Fibroblast of skin of scalp (primary cell): Measurements from ENCODE around the gene ITCH. TPM values are rescaled to one million over a fixed set of nuclear protein-coding genes. Genes with fewer than 3 reads are reported as not detected.
"Not testable (repeated sequence)": the region's sequence is repeated elsewhere in the genome, so short reads cannot be mapped to it uniquely, and the experiment has no call there.

Source experiments
- DNase-seq: peaks from one replicate; pipeline ENCODE4 v3.0.0-alpha.2; 2013
- polyA plus RNA-seq, 2 experiments: library from polyadenylated mRNA; unstranded; fragments of 120-200 nt; gene quantifications; one replicate each; pipeline ENCODE4 v1.2.1, GENCODE V29; 2013; ENCODE audit not compliant: insufficient read length in 2 of 2

Gene ITCH
- polyA plus RNA-seq (2013, experiment 1 of 2; ENCODE audit: insufficient read length), result 40.7 TPM
- 52.2 TPM for polyA plus RNA-seq (2013, experiment 2 of 2; ENCODE audit: insufficient read length)

DNA sequence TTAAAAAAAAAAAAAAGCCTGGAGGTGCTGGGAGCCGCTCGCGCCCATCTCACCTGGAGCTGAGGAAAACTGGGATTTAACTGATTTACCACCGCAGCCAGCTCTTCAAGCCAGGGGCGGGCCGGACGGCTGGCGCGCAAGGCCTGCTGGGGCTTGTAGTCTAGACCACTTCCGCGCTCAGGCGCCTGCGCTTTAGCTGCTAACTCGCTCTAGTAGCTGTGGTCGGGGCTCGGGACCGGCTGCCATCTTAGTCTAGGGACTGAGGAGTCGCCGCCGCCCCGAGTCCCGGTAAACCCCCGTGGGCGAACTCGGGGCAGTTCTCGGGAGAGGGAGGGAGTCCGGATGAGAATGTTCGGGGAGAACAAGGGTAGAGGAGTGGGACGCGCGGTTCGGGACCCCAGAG lies at the start of gene ITCH:
ITCH (plus strand) TSS at position 212 of the 403 bp plus-strand sequence. CDS start 30,539 bp downstream, outside the sequence.
- peak; percentile 95 for DNase-seq

DNA sequence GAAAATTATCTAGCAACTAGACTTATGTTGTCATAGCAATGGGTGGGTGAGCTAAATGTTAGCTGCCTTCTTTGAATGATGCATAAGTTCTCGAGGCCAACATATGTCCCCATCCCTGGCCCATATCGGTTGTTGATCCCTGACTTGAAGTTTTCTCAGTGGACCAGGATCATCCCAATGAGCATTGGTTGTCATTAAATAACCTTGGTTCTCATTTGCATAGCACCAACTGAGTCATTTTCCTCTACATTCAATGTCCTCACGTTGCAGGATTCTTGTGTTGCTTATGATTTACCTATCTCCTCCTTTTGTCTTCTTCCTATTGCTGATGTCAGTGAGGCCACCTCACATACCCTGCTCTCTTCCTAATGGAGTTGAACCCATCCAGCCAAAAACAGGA lies 47.8 kb upstream of the ITCH start:
- DNase-seq, result no peak

DNA sequence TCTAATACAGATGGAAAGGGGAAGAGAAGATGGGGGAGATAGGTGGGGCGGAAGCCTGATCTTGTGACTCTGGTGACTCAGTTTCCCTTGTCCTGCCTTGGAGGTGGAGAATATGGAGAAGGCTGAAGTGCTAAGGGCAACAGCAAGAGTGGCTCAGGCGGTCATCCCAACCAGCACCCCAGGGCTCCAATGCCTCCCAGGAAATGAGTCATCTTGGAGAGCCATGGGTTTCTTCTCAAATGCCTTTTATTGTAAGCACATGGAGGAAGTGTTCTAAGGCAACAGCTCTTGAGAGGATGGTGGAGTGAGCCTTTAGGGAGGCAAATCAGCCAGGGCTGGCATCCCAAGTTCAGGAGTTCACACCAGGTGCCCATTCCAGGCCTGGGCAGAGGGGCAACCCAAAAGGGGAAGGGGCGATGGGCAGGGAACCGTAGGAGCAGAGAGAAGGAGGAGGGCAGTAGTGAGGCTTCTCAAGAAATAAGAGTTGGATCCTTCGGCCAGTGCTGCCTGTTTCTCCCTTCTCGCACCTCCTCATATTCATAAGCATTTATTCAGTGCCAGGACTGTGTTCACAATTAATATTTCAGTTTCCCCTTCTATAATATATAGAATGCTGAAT lies 46.8 kb upstream of the ITCH start:
- DNase-seq, result peak; percentile 36

DNA sequence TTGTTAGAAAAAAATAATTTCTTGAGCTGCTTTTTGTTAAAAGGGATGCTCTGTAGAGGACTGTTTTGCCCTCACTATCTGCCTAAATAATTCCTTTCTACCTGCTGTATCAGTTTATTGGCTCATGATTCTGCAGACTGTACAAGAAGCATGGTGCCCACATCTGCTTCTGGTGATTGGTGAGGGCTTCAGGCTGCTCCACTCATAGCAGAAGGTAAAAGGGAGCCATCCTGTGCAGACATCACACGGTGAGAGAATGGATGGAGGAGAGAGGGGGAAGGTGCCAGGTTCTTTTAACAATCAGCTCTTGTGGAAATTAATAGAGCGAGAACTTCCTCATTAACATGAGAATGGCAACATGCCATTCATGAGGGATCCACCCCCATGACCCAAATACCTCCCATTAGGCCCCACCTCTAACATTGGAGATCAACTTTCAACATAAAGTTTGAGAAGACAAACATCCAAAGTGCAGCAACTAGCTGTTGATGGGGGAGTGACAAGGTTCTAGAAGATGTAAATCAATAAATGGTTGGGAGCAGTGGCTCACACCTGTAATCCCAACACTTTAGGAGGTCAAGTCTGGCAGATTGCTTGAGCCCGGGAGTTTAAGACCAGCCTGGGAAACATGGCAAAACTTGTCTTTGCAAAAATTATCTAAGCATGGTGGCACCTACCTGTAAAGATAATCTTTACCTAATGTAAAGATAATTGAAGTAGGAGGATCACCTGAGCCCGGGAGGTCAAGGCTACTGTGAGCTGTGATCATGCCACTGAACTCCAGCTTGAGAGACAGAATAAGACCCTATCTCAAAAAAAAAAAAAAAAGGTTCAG lies 44.2 kb upstream of the ITCH start:
- DNase-seq, result no peak

DNA sequence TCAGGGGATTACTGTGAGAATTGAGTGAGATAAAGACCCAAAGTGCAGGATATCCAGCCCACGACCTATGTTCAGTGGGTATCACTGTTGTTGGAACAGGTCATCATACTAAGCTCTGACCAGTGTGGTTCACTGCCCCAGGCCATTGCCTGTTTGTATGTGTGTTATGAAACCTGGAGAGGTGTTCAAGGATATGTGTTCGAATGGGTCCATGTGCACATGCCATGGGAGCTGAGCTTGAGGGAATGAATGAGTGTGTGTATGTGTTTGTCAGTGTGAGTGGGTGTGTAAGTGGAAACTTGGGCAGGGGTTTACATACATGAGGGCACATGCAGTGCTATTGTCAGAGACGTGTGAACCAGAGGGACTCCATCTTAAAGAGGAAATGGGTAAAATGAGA lies 42.2 kb upstream of the ITCH start:
- no peak for DNase-seq

DNA sequence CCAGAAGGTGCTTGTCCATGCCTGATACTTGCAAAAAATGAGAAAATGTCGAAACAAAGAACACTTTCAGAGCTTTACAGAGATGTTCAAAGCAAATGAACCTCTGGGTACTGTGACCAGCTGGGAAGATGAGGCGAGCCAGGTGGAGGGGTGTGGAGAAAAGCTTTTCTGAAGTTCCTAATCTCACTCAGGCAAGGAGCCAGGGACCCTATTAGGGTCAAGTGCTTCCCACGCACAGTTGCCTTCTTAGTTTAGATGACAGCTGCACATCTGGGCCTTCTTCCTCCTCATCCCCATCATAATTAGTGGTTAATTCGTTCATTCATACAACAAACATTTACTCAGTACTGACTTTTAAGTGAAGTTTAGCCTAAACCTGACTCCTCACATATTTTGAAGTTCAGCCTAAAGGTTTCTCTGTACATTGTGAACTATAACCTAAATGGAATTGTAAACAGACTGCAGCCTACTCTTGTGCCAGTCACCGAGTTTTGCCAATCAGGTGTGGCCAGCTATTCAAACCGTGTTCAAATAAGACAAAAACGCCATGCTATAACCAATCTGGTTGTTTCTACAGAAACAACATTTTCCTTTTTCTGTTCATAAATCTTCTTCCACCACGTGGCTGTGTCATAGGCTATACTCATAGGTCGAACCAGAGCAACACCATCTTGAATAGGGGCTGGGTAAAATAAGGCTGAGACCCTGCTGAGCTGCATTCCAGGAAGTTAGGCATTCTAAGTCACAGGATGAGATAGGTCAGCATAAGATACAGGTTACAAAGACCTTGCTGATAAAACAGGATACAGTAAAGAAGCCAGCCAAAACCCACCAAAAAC lies 40.6 kb upstream of the ITCH start:
- DNase-seq, result no peak

DNA sequence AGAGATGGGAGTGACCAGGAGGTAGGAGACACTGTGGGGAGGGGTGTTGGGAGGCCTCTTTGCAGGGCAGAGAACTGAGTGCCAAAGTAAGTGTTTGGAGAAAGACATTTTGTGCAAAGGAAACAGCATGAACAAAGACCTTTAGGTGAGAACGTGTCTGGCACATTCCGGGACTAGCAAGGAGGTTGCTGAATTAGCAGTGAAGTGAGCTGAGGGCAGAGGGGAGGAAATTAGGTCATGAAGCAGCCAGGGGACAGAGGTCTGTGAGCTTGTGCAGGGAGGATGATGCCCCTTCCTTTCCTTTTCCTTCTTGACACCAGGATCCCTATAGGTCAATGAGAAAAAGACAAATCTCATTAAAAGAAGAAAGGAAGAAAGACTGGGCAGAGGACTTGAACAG lies 38.5 kb upstream of the ITCH start:
- DNase-seq, result no peak

DNA sequence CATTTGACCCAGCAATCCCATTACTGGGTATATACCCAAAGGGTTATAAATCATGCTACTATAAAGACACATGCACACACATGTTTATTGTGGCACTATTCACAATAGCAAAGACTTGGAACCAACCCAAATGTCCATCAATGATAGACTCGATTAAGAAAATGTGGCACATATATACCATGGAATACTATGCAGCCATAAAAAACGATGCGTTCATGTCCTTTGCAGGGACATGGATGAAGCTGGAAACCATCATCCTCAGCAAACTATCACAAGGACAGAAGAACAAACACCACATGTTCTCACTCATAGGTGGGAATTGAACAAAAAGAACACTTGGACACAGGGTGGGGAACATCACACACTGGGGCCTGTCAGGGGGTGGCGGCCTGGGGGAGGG lies 34.9 kb upstream of the ITCH start:
- not testable (repeated sequence) for DNase-seq

DNA sequence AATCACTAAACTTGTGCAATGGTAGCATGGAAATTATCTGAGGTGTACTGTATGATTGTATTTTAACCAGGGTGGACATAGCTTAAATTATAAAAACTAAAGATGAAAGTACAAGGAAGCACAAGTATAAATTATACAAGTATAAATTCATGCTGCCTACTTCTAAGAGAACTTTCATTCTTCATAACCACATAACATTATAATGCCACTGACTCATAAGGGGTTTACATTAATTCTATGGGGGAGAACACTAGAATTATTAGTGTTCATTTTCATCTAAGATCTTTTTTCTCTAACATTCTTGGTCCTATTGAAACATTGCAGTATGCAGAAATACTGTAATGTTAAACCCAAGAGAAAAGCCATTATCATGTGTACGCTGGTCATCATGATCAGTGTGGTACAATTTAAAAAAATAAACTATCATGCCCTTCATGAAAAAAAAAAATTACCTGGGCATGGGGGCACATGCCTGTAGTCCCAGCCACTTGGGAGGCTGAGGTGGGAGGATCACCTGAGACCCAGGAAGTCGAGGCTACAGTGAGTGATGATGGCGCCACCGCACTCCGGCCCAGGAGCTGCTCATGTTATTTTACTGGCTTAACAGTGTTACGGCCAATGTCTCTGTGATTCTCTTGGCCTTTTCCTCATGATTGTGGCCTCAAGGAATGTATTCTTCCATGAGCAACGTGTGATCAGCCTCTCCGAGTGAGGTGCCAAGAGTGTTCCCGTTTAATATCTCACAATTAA lies 34.0 kb upstream of the ITCH start:
- peak; percentile 30 for DNase-seq

DNA sequence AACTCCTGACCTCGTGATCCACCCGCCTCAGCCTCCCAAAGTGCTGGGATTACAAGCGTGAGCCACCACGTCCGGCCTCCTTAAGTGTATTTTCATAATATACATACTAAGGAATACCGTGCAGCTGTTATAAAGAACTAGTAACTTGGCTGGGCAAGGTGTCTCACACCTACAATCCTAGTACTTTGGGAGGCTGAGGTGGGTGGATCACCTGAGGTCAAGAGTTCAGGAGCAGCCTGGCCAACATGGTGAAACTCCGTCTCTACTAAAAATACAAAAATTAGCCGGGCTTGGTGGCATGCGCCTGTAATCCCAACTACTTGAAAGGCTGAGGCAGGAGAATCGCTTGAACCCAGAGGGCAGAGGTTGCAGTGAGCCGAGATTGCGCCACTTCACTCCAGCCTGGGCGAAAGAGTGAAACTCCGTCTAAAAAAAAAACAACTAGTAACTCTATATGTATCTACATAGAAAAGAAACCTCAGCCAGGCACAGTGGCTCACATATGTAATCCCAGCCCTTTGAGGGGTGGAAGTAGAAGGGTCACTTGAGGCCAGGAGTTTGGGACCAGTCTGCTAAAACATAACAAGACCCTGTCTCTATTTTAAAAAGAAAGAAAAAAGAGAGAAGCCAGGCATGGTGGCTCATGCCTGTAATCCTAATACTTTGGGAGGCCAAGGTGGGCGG lies 32.1 kb upstream of the ITCH start:
- DNase-seq, result not testable (repeated sequence)

DNA sequence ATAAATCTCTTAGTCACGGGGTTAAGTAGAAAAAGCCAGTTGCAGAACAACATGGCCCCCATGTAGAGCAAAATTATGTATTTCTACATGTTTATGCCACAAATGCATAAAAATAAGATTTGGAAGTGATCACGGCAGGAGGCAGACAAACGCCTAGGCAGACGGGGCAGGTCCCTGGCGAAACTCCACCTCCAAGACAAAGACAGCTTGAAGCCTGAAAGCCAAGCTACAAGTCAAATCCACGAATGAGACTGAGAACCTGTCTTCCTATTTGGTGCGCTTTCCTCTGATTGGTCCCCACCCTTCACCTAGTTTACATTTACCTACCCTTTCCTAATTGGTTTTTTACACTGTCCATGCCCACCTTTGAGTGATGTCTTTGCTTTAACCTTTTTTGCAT lies 31.2 kb upstream of the ITCH start:
- no peak for DNase-seq

DNA sequence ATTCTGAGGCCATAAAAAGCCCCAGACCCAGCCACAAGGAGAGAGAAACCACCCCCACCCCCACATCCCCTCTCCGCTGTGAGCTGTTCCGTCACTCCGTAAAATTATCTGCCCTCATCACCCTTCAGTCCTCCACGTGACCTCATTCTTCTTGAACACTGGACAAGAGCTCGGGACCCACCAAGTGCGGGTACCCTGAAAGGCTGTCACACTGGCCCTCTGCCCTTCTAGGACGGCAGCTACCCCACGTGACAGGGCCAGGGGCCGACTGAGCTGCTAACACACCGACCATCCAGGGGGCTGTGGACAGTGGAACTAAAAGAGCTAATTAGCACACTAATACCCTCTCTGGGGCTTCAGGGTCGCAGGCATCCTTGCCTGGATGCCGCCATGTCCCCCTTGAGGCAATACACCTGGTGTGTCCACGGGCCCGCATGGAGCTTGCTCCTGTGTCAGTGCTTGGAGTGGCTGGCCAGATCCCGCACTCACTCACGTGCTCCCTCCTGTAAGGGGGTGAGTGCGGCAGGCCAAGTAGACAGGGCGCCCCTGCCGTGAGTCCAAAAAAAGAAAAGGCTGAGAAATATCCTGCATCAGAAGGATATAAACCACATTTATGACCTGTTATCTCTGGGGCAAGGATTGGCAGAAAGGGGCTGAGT lies 30.7 kb upstream of the ITCH start:
- DNase-seq, result no peak

DNA sequence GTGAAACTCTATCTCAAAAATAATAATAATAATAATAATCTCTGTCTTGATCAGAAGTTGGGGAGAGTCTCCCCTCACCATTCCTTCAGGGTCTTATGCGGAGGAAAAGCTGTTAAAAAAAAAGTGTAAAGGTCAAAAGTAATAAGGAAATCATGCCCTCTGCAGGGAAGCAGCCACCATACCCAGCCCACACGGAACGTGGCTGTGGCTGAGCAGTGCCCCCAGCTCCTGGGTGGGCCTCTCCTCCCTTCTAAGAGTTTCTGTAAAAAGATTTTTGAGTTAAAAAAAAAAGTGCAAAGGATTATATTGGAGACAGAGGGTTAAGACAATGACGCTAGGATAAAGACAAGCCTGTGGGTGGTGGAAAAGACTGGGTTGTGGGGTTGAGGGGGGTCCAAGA lies 29.3 kb upstream of the ITCH start:
- no peak for DNase-seq

DNA sequence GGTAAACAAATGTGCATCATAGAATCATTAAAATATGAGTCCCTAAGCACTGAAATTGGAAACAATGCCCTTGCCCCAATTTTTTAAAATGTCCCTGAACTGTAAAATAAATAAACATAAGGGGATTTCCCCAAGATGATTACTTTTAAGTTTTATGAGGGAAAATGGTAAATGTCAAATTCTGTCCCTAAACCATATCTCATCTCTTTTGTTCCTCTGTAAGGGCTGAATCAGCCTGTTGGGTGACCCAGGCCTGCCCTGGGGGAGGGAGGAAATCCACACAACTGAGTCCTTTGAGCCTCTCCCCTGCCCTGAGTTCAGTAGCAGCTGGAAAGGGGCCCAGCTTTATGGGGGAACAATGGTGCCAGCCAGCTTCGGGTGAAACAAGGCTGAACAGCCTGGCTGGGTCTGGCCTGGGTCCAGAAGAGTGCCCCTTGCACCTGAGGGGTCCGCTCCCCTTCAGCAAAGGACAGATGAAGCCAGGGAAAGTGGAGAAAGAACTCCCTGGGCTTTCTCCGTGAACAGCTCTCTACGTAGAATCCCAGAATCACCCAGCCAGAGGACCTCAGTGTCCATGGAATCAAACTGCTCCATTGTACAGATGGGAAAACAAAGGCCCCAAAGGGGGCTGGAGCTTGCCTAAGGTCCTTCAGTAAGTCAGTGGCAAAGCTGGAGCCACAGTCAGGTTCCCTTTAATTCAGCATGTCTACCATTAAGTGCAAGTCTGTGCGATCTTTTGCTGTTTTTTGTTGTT lies 28.2 kb upstream of the ITCH start:
- DNase-seq, result no peak

DNA sequence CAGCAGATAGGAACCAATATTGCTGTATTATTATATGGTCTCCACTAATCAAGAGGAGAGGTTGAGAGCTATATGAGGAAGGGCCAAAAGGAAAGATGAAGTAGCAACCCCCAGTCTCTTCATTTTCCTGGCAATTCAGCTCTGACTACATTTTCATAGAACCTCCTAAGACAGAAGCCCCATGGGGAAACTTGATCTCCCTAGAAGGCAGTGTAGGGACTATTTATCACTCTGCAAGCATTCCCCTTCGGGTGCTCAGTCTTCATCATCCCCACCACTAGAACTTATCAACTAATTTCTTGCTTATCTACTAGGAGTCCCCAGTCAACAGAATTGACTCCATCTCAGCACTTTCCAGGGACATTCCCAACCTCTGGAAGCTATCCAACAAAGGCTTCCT lies 25.5 kb upstream of the ITCH start:
- no peak for DNase-seq

DNA sequence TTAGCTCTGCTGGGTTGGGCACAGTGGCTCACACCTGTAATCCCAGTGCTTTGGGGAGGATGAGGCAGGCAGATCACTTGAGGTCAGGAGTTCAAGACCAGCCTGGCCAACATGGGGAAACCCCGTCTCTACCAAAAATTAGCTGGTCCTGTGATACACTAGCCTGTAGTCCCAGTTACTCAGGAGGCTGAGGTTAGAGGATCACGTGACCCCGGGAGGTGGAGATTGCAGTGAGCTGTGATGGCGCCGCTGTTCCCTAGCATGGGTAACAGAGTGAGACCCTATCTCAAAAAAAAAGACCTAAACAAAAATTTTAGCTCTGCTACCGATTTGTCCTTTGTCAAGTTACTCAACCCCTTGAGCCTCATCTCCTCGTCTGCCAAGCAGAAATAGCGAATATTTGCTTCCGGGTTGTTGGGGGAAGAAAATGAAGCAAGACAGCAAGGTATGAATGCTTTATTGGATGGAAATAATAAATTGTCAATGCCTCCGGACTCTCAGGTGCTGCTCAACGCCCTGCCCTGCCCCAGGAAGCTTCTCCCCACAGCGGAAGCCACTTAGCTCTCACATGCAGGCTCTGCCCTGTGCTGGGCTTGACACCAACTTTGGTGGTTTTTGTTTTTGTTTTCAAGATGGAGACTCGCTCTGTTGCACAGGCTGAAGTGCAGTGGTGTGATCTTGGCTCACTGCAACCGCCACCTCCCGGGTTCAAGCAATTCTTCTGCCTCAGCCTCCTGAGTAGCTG lies 24.9 kb upstream of the ITCH start:
- DNase-seq, result no peak

DNA sequence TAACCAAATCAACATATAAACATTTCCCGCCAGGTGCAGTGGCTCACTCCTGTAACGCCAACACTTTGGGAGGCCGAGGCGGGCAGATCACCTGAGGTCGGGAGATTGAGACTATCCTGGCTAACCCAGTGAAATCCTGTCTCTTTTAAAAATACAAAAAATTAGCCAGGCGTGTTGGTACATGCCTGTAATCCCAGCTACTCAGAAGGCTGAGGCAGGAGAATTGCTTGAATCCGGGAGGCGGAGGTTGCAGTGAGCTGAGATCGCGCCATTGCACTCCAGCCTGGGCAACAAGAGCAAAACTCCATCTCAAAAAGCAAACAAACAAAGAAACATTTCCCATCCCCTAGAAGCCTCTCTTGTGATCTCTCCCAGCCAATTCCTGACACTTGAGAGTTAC lies 22.3 kb upstream of the ITCH start:
- DNase-seq, result not testable (repeated sequence)

DNA sequence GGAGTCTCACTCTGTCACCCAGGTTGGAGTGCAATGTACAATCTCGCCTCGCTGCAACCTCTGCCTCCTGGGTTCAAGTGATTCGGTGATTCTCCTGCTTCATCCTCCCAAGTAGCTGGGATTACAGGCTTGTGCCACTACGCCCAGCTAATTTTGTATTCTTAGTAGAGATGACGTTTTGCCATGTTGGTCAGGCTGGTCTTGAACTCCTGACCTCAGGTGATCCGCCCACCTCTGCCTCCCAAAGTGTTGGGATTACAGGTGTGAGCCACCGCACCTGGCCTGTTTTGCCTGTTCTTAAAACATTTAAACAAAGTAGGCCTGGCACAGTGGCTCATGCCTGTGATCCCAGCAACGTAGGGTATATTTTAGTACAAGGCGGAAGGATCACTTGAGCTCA lies 21.9 kb upstream of the ITCH start:
- DNase-seq, result not testable (repeated sequence)

DNA sequence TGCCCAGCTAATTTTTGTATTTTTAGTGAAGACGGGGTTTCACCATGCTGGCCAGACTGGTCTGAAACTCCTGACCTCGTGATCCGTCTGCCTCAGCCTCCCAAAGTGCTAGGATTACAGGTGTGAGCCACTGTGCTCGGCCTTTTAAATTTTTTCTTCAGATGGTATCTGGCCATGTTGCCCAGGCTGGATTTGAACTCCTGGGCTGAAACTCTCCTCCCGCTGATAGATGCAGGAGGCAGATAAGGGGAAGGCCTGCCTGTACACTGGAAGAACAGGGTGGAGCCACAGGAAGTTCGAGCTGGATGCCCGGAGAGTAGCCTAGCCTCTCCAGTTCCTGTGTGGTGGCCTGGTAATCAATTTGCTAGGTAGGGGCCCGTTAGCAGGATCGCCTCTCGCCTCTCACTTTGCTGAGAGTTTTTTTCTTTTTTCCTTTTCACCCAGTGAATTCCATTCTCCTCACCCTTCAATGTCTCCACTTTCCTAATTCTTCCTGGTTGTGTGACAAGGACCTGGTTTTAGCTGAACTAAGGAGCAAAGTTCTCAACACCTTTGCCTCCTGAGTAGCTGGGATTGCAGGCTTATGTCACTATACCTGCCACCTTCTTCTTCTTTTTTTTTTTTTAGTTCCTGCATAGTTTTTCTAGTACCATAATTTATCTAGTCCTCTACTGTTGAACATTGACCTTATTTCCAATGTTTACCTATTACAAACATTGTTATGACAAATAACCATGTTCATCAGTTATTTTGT lies 19.4 kb upstream of the ITCH start:
- no peak for DNase-seq
